Measurements from ENCODE around the gene DDX39A.
"Not testable (repeated sequence)": the region's sequence is repeated elsewhere in the genome, so short reads cannot be mapped to it uniquely, and the experiment has no call there.

DDX39A gene

DNA sequence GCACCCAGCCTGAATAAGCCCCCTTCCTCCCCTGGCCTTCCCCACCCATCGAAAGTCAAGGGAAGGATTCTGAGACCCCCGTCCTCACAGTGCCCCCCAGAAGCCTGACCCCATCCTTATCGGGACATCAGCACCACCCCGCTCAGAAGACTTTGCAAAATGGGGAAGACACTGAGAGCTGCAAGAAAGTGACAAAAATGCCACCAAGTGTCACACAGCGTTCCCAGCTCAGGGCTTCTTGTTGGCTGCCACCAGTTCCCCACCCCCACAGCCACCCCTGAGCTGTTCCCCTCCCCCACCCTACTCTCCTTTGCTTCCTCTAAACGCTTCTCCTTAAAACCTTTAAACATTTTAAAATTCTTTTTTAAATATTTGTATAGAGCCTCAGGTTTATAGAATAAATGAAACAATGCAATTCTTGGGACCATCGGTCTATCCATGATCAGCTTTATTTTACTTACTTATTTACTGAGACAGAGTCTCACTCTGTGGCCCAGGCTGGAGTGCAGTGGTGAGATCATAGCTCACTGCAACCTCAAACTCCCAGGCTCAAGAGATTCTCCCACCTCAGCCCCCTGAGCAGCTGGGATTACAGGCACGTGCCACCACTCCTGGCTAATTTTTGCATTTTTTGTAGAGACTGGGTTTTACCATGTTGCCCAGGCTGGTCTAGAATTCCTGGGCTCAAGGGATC is 46.6 kb downstream of the DDX39A start:
- not testable (repeated sequence) for H3K9me3 ChIP-seq (ENCODE audit: control insufficient read depth in 2 of 2, low read length in 2 of 2); H3K4me3 ChIP-seq (ENCODE audit: low read length in 2 of 2); H3K36me3 ChIP-seq (ENCODE audit: control insufficient read depth in 2 of 2, insufficient read depth in 2 of 2, low read length in 2 of 2); H3K9ac ChIP-seq (ENCODE audit: low read depth in 1 of 2, low read length in 2 of 2); H3K27me3 ChIP-seq (ENCODE audit: control insufficient read depth in 2 of 2, insufficient read depth in 2 of 2, low read length in 2 of 2)
- H3K27ac ChIP-seq (ENCODE audit: low read depth in 2 of 2, low read length in 2 of 2): peak overlapping the region in 1 of 2 donors; percentile 63
- peaks cover 11 to 13% of the 10 kb centered on the region in 2 donors for H3K4me1 ChIP-seq (ENCODE audit: control insufficient read depth in 2 of 2, insufficient read depth in 2 of 2, low read length in 2 of 2)

DNA sequence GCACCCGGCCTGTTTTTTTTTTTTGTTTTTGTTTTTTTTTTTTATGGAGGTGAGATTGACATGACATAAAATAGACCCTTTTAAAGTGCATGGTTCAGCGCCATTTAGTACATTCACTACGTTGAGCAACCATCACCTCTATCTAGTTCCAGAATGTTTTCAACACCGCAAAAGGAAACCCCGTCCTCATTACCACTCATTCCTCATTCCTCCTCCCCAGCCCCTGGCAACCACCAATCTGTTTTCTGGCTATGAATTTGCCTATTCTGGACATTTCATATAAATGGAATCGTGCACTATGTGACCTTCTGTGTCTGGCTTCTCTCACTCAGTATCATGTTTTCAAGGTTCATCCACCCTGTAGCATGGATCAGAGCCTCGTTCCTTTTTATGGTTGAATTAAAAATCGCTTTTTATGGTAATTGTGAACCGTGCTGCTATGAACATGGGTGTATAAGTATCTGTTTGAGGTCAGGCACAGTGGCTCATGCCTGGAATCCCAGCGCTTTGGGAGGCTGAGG is 47.8 kb downstream of the DDX39A start:
- H3K4me3 ChIP-seq (ENCODE audit: low read length in 2 of 2): no peak overlapping the region
- H3K9ac ChIP-seq (ENCODE audit: low read depth in 1 of 2, low read length in 2 of 2): no peak overlapping the region
- H3K9me3 ChIP-seq (ENCODE audit: control insufficient read depth in 2 of 2, low read length in 2 of 2): no peaks in the 10 kb centered on the region
- H3K27ac ChIP-seq (ENCODE audit: low read depth in 2 of 2, low read length in 2 of 2): peak overlapping the region in 1 of 2 donors; percentile 56
- no peaks in the 10 kb centered on the region for H3K36me3 ChIP-seq (ENCODE audit: control insufficient read depth in 2 of 2, insufficient read depth in 2 of 2, low read length in 2 of 2)
- peaks cover 16 to 18% of the 10 kb centered on the region in 2 donors for H3K4me1 ChIP-seq (ENCODE audit: control insufficient read depth in 2 of 2, insufficient read depth in 2 of 2, low read length in 2 of 2)
- no peaks in the 10 kb centered on the region for H3K27me3 ChIP-seq (ENCODE audit: control insufficient read depth in 2 of 2, insufficient read depth in 2 of 2, low read length in 2 of 2)

DNA sequence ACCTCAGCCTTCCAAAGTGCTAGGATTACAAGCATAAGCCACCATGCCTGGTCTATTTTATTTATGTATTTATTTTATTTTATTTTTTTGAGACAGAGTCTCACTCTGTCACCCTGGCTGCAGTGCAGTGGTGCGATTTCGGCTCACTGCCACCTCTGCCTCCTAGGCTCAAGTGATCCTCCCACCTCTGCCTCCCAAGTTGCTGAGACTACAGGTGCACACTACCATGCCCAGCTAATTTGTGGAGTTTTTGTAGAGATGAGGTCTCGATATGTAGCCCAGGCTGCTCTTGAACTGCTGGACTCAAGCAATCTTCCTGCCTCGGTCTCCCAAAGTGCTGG is 48.2 kb downstream of the DDX39A start:
- H3K27ac ChIP-seq (ENCODE audit: low read depth in 2 of 2, low read length in 2 of 2): peak overlapping the region in 1 of 2 donors; percentile 56
- peaks cover 17% of the 10 kb centered on the region in 2 donors for H3K4me1 ChIP-seq (ENCODE audit: control insufficient read depth in 2 of 2, insufficient read depth in 2 of 2, low read length in 2 of 2)
- no peaks in the 10 kb centered on the region for H3K9me3 ChIP-seq (ENCODE audit: control insufficient read depth in 2 of 2, low read length in 2 of 2)
- no peak overlapping the region for H3K4me3 ChIP-seq (ENCODE audit: low read length in 2 of 2)
- H3K27me3 ChIP-seq (ENCODE audit: control insufficient read depth in 2 of 2, insufficient read depth in 2 of 2, low read length in 2 of 2): no peaks in the 10 kb centered on the region
- no peak overlapping the region for H3K9ac ChIP-seq (ENCODE audit: low read depth in 1 of 2, low read length in 2 of 2)
- no peaks in the 10 kb centered on the region for H3K36me3 ChIP-seq (ENCODE audit: control insufficient read depth in 2 of 2, insufficient read depth in 2 of 2, low read length in 2 of 2)

DNA sequence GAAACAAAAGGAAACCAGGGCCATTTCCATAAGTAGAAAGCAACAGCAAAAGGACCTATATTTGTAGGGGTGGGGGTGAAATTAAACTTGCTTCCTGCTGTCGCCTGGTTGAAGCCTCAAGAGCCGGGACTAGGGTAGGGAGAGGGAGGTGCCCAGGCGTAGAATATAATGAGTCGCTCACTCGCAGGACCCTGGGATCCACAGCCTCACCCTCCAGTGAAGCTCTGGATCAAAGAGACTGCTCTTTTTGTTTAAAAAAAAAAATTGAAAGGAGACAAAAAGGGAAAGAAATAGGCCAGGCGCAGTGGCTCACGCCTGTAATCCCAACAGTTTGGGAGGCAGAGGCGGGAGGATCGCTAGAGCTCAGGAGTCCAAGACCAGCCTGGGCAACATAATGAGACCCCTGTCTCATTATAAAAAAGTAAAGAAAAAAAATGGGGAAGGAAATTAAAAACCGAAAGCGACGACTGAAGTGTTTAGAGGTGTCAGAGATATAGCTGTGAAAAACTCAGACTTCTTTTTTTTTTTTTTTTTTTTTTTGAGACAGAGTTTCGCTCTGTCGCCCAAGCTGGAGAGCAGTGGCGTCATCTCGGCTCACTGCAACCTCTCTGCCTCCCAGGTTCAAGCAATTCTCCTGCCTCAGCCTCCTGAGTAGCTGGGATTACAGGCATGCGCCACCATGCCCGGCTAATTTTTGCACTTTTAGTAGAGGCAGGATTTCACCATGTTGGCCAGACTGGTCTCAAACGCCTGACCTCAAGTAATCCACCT is 48.8 kb downstream of the DDX39A start:
- Histone ChIP-seq H3K36me3 (ENCODE audit: control insufficient read depth in 2 of 2, insufficient read depth in 2 of 2, low read length in 2 of 2) (no peaks in the 10 kb centered on the region), H3K9ac (ENCODE audit: low read depth in 1 of 2, low read length in 2 of 2) (peak overlapping the region in 1 of 2 donors; percentile 60), H3K9me3 (ENCODE audit: control insufficient read depth in 2 of 2, low read length in 2 of 2) (no peaks in the 10 kb centered on the region), H3K27ac (ENCODE audit: low read depth in 2 of 2, low read length in 2 of 2) (peak overlapping the region; percentile 68 to 84), H3K4me1 (ENCODE audit: control insufficient read depth in 2 of 2, insufficient read depth in 2 of 2, low read length in 2 of 2) (peaks cover 11 to 14% of the 10 kb centered on the region in 2 donors), H3K27me3 (ENCODE audit: control insufficient read depth in 2 of 2, insufficient read depth in 2 of 2, low read length in 2 of 2) (no peaks in the 10 kb centered on the region), H3K4me3 (ENCODE audit: low read length in 2 of 2) (peak overlapping the region; percentile 7 to 44)

DNA sequence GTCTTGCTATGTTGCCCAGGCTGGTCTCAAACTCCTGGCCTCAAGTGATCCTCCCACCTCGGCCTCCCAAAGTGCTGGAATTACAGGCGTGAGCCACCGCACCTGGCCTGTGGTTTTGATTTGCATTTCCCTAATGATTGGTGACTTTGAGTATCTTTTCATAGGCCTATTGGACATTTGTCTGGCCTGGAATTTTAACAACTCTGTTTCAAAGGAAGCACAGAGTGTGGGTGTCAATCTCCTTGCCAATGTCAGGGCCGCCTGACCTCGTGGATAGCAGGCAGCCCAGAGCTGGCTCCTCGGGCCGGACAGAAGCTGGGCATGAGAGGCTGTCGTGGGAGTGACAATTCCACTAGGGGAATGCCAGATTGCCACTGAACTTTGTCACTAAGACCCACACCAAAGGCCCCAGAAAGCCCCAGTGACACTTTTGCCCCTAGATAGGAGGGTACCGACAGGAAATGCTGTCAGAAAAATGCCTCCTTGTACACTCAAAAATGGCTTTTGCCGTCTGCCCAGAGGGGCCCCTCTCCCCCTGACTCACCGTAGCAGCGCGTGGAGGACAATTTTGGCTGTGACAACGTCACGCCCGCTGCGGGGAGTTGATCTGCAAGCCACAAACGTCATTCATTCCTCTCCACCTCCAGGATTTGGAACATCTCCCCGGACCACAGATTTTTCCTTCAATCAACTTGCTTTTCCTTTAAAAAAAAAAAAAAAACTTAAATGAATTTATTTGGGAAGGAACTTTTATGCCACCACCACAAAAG is 49.6 kb downstream of the DDX39A start:
- H3K27me3 ChIP-seq (ENCODE audit: control insufficient read depth in 2 of 2, insufficient read depth in 2 of 2, low read length in 2 of 2): no peaks in the 10 kb centered on the region

DNA sequence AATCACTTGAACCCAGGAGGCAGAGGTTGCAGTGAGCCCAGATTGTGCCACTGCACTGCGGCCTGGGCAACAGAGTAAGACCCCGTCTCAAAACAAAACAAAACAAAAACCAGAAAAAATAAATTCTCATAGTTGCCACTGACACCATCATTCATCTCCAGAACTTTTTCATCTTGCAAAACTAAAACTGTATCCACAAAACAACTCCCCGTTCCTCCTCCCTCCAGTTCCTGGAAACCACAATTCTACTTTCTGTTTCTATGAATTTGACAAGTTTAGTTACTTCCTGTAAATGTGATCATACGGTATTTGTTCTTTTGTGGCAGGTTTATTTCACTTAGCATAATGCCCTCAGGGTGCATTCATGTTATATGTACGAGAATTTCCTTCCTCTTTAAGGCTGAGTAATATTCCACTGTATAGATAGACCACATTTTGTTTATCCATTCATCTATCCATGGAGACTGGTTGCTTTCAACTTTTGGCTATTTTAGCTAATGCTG is 51.1 kb downstream of the DDX39A start:
- Histone ChIP-seq H3K27ac (ENCODE audit: low read depth in 2 of 2, low read length in 2 of 2) (peak overlapping the region in 1 of 2 donors; percentile 84), H3K36me3 (ENCODE audit: control insufficient read depth in 2 of 2, insufficient read depth in 2 of 2, low read length in 2 of 2) (no peaks in the 10 kb centered on the region), H3K4me3 (ENCODE audit: low read length in 2 of 2) (no peak overlapping the region), H3K27me3 (ENCODE audit: control insufficient read depth in 2 of 2, insufficient read depth in 2 of 2, low read length in 2 of 2) (no peaks in the 10 kb centered on the region), H3K9ac (ENCODE audit: low read depth in 1 of 2, low read length in 2 of 2) (no peak overlapping the region), H3K9me3 (ENCODE audit: control insufficient read depth in 2 of 2, low read length in 2 of 2) (no peaks in the 10 kb centered on the region), H3K4me1 (ENCODE audit: control insufficient read depth in 2 of 2, insufficient read depth in 2 of 2, low read length in 2 of 2) (peaks cover 9 to 14% of the 10 kb centered on the region in 2 donors)

More for the DNA sequence above, 49.6 kb downstream of the DDX39A start:
- Histone ChIP-seq H3K4me3 (ENCODE audit: low read length in 2 of 2) (peak overlapping the region in 1 of 2 donors; percentile 44), H3K9ac (ENCODE audit: low read depth in 1 of 2, low read length in 2 of 2) (peak overlapping the region; percentile 25 to 41), H3K4me1 (ENCODE audit: control insufficient read depth in 2 of 2, insufficient read depth in 2 of 2, low read length in 2 of 2) (peaks cover 9 to 12% of the 10 kb centered on the region in 2 donors), H3K9me3 (ENCODE audit: control insufficient read depth in 2 of 2, low read length in 2 of 2) (no peaks in the 10 kb centered on the region), H3K27ac (ENCODE audit: low read depth in 2 of 2, low read length in 2 of 2) (peak overlapping the region; percentile 69 to 84), H3K36me3 (ENCODE audit: control insufficient read depth in 2 of 2, insufficient read depth in 2 of 2, low read length in 2 of 2) (no peaks in the 10 kb centered on the region)

DNA sequence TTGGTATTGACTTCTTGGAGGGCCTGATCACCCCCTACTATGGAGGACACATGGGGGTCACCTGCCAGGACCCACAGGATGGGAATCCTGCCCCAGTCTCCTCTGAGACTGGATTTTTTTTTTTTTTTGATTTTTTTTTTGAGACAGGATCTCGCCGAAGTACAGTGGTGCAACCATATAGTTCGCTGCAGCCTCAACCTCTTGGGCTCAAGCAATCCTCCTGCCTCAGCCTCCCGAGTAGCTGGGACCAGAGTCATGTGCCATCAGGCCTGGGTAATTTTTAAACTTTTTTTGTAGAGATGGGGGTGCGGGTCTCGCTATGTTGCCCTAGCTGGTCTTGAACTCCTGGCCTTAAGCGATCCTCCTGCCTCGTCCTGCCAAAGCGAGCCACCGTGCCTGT is 52.1 kb downstream of the DDX39A start:
- Histone ChIP-seq H3K4me3 (ENCODE audit: low read length in 2 of 2) (no peak overlapping the region), H3K27me3 (ENCODE audit: control insufficient read depth in 2 of 2, insufficient read depth in 2 of 2, low read length in 2 of 2) (no peaks in the 10 kb centered on the region), H3K4me1 (ENCODE audit: control insufficient read depth in 2 of 2, insufficient read depth in 2 of 2, low read length in 2 of 2) (peaks cover 11 to 14% of the 10 kb centered on the region in 2 donors), H3K27ac (ENCODE audit: low read depth in 2 of 2, low read length in 2 of 2) (peak overlapping the region; percentile 28 to 35), H3K36me3 (ENCODE audit: control insufficient read depth in 2 of 2, insufficient read depth in 2 of 2, low read length in 2 of 2) (no peaks in the 10 kb centered on the region), H3K9me3 (ENCODE audit: control insufficient read depth in 2 of 2, low read length in 2 of 2) (no peaks in the 10 kb centered on the region), H3K9ac (ENCODE audit: low read depth in 1 of 2, low read length in 2 of 2) (peak overlapping the region in 1 of 2 donors; percentile 47)

DNA sequence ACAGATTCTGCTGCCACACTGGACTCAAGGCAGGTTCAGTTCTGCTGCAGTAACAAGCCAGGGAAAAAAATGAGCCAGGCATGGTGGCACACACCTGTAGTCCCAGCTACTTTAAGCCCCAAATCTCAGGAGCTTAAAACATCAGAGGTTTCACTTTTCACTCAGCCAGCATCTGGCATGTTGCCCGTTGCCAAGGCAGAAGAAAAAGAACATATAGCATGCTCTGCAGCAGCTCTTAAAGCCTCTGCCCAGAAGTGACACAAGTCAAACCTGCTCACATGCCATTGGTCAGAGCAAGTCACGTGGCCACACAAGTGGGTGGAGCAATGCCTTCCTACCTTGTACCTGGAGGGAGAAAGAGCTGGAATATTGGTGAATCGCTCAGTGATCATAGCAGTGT is 52.6 kb downstream of the DDX39A start:
- peak overlapping the region in 1 of 2 donors; percentile 47 for H3K9ac ChIP-seq (ENCODE audit: low read depth in 1 of 2, low read length in 2 of 2)
- peaks cover 11 to 14% of the 10 kb centered on the region in 2 donors for H3K4me1 ChIP-seq (ENCODE audit: control insufficient read depth in 2 of 2, insufficient read depth in 2 of 2, low read length in 2 of 2)
- peak overlapping the region; percentile 28 to 35 for H3K27ac ChIP-seq (ENCODE audit: low read depth in 2 of 2, low read length in 2 of 2)
- H3K9me3 ChIP-seq (ENCODE audit: control insufficient read depth in 2 of 2, low read length in 2 of 2): no peaks in the 10 kb centered on the region
- no peaks in the 10 kb centered on the region for H3K36me3 ChIP-seq (ENCODE audit: control insufficient read depth in 2 of 2, insufficient read depth in 2 of 2, low read length in 2 of 2)
- no peak overlapping the region for H3K4me3 ChIP-seq (ENCODE audit: low read length in 2 of 2)
- no peaks in the 10 kb centered on the region for H3K27me3 ChIP-seq (ENCODE audit: control insufficient read depth in 2 of 2, insufficient read depth in 2 of 2, low read length in 2 of 2)

DNA sequence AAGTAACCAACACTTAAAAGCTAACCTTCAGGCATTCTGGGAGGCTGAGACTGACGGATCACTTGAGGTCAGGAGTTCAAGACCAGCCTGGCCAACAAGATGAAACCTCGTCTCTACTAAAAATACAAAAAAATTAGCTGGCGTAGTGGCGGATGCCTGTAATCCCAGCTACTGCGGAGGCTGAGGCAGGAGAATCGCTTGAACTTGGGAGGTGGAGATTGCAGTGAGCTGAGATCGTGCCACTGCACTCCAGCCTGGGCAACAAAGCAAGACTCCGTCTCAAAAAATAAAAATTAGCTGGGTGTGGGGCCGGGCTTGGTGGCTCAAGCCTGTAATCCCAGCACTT is 55.1 kb downstream of the DDX39A start:
- H3K4me3 ChIP-seq (ENCODE audit: low read length in 2 of 2): not testable (repeated sequence)

More for the DNA sequence above, 55.1 kb downstream of the DDX39A start:
- not testable (repeated sequence) for H3K27me3 ChIP-seq (ENCODE audit: control insufficient read depth in 2 of 2, insufficient read depth in 2 of 2, low read length in 2 of 2); H3K9ac ChIP-seq (ENCODE audit: low read depth in 1 of 2, low read length in 2 of 2); H3K36me3 ChIP-seq (ENCODE audit: control insufficient read depth in 2 of 2, insufficient read depth in 2 of 2, low read length in 2 of 2); H3K9me3 ChIP-seq (ENCODE audit: control insufficient read depth in 2 of 2, low read length in 2 of 2)
- Histone ChIP-seq H3K27ac (ENCODE audit: low read depth in 2 of 2, low read length in 2 of 2) (peak overlapping the region; percentile 36 to 74), H3K4me1 (ENCODE audit: control insufficient read depth in 2 of 2, insufficient read depth in 2 of 2, low read length in 2 of 2) (peaks cover 7 to 11% of the 10 kb centered on the region in 2 donors)

All from mucosa of rectum (tissue), 2 donors.